Keratinocyte (primary cell): ENCODE results near the gene ACSL6.

ENCODE experiments used
- CTCF ChIP-seq, 3 experiments: IDR thresholded peaks in 1 of 3; conservative IDR thresholded peaks in 1 of 3; optimal IDR thresholded peaks in 1 of 3; 2 replicates in 2 of 3; 3 replicates in 1 of 3; pipeline versions ENCODE3 to v1.5.1; 2011; ENCODE audit warnings: low read length in 3 of 3, mild to moderate bottlenecking in 3 of 3, moderate library complexity in 2 of 3, control low read depth in 1 of 3, inconsistent platforms in 1 of 3; ENCODE audit not compliant: insufficient read depth in 2 of 3; ENCODE audit errors: extremely low read depth in 1 of 3
- EZH2 ChIP-seq: IDR thresholded peaks from one replicate; pipeline ENCODE4 v1.6.1; 2012; ENCODE audit warnings: inconsistent platforms, mild to moderate bottlenecking, low read length, moderate library complexity

GRCh38 chr5:131959906-131960305, 51.6 kb downstream of the ACSL6 start:
- no peak for TF ChIP-seq CTCF (optimal IDR thresholded peaks at IDR 0.05 in 1 of 3, IDR thresholded peaks at IDR 0.05 in 1 of 3, conservative IDR thresholded peaks at IDR 0.05 in 1 of 3; ENCODE audit: extremely low read depth in 1 of 3, insufficient read depth in 2 of 3, low read length in 3 of 3)
- no peak for TF ChIP-seq EZH2
